Activated CD4-positive, alpha-beta T cell treated with anti-CD3 and anti-CD28 coated beads, Interleukin-10, Interleukin-2, amounts not matched to agents 100 ng/mL and 50 ng/mL, durations not matched to agents 16 hours and 8 hours (primary cell): ENCODE results near the gene KAT2A.

Experiments
- DNase-seq: peaks from one replicate; pipeline ENCODE4 v3.0.0-alpha.2; 2020

The KAT2A gene

GRCh38 chr17:42090964-42091790 lies 30.0 kb downstream of the KAT2A start:
- no peak for DNase-seq

- no peak for DNase-seq
Measured at GRCh38 chr17:42088736-42089135, 32.4 kb downstream of the KAT2A start.

- no peak for DNase-seq
Measured at GRCh38 chr17:42087736-42088705, 33.1 kb downstream of the KAT2A start.

- DNase-seq = no peak
Measured at GRCh38 chr17:42087042-42087701, 34.0 kb downstream of the KAT2A start.

GRCh38 chr17:42081516-42082129 lies 39.5 kb downstream of the KAT2A start:
- no peak for DNase-seq

DNA sequence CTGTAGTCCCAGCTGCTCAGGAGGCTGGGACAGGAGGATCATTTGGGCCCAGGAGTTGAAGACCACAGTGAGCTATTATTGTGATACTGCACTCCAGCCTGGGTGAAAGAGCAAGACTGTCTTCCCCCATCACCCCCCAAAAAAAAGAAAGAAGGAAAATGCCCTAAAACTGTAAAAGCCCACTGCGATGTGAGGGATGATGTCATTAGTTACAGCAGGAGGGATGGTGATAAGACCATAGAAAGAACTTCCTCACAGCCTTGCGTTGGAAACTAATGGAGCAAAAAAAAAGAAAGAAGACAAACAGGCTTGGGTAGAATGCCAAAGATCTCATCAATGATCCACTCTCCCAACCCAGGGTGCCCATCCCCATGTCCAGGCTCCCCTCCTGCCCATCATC lies 41.6 kb downstream of the KAT2A start:
- DNase-seq = no peak

- DNase-seq = no peak
Measured at GRCh38 chr17:42078396-42079043, 42.6 kb downstream of the KAT2A start.

GRCh38 chr17:42077755-42078154 lies 43.4 kb downstream of the KAT2A start:
- DNase-seq = no peak

GRCh38 chr17:42076797-42077559 lies 44.2 kb downstream of the KAT2A start:
- DNase-seq = no peak

- no peak for DNase-seq
Measured at GRCh38 chr17:42075789-42076188, 45.4 kb downstream of the KAT2A start.

DNA sequence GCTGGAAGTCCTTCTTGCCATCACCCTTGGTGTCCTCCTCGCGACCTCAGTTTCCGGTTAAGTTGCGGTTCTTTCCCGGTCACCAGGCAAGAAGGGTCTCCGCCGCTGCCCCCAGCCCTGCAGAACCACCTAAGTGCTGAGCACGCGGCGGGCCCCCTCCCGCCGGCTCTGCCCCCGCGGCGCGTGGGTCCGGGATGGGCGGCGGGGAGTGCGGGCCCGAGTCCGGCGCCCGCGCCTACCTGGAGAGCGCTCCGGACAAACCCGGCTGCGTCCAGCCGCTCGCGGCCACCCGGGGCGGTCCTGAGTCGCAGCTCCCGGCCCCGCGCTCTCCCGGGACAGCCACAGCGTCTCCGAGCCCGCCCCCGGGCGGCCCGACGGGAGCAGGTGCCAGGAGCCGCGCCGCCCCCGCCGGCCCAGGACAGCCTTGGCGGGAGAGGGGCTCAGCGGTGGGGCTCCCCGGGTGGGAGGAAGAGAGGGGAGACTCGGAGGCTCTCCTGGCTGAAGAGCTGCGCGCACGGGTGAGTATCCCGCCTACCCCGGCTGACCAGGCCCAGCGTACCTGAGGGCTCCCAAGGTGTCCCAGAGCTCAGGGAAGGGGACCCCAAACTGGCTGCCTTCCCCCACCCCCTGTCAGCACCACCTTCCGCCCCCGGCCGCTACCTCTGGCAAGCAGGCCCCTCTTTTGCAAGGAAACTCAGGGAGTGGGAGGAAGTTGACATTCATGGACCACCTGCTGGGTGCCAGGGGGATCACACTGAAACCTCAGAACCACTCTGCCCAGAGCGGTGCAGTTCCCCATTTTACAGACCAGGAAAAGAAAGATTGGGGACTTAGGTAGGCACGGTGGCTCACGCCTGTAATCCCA lies 48.6 kb downstream of the KAT2A start:
- DNase-seq = no peak

DNA sequence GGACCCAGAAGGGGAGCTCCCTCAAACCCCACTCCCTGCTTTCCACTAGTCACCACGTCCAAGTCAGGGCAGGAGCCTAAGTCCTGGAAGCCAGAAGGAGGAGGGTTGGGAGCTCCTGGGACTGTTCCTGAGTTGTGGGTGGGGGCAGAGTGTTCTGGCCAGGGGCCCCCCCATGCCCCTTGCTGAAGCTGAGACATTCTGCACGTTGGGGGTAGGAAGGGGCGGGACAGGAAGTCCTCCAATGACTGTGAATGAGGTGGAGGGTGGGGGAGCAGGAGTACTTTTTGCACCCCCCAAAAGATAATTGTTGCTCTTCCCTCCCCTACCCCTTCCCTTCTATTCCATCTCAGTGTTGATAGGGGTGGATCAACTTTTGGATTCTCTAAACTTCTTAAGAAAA lies 49.4 kb downstream of the KAT2A start:
- no peak for DNase-seq

DNA sequence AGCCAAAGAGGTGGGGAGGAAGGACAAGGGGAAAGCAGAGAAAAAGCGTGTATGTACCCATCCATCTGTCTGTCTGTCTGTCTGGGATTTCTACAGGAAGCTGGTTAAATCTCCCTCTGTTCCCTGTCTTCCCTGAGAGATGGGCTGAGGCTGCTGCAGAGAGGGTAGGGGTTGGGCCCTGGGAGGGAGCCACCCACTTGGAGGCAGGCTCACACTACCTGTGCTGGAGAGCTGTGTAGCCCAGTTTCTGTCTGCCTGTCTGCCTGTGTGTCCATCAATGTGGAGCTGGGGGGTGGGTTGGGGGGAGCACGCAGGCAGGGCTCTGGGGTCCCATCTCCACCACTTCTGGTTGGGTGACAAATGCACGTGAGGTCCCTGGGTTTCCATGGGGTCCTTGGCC lies 52.2 kb downstream of the KAT2A start:
- DNase-seq = no peak

GRCh38 chr17:42067371-42068091 lies 53.6 kb downstream of the KAT2A start:
- peak; percentile 70 for DNase-seq

DNA sequence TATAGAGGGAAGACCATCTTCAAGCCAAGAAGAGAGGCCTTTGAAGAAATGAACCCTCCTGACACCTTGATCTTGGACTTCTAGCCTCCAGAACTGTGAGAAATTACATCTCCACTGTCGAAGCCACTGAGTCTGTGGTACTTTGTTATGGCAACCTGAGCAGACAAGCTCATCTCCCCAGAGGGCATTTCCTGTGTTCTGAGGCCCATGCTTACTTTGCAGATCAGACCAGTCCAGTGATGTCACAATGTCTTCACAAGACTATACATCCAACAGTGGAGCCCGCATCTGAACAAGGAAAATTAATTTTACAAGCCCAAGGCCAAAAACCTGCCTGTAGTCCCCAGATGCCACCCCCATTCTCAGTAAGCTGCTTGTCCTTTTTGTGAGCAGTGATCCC lies 56.0 kb downstream of the KAT2A start:
- DNase-seq = no peak
